IMR-90 (cell line): ENCODE data around the gene LTBP2. TPM values are rescaled to one million over a fixed set of nuclear protein-coding genes. Genes with fewer than 3 reads are reported as not detected.

Experiments used
- ATAC-seq: fragments of 200-7000 bp; cut with Tn5 transposase; 2 replicates; pipeline ENCODE4 v1.9.1; 2020; ENCODE audit warnings: low read depth, mild to moderate bottlenecking, moderate library complexity
- BruUV-seq: library from RNA; stranded (reverse); fragments of 400-500 nt; replicated peaks from 2 replicates; lab custom pipeline; 2021; lab: Mats Ljungman, UMichigan
- CTCF ChIA-PET: fragments of 300-600 bp; formaldehyde crosslinking; extraction: SDS; loops from one replicate; lab custom pipeline; 2021; ENCODE audit warnings: antibody characterized with exemption; lab: Yijun Ruan, JAX
- POLR2A ChIA-PET: fragments of 300-600 bp; sonication (Branson Sonifier 250); formaldehyde crosslinking; loops from one replicate; lab custom pipeline; 2022; ENCODE audit warnings: antibody characterized with exemption; ENCODE audit not compliant: unreplicated experiment; lab: Charles Lee
- DNase-seq: peaks from one replicate; pipeline ENCODE4 v3.0.0; 2013
- H2AFZ ChIP-seq: replicated peaks from 2 replicates; pipeline ENCODE3; 2013; ENCODE audit warnings: low read length, mild to moderate bottlenecking; ENCODE audit not compliant: poor library complexity
- H2AK5ac ChIP-seq: 2 replicates; pipeline ENCODE4 v1.6.1; 2013; ENCODE audit warnings: low read depth, low read length, inconsistent platforms
- H2AK9ac ChIP-seq: replicated peaks from 2 replicates; pipeline ENCODE3; 2013; ENCODE audit warnings: mild to moderate bottlenecking, low read depth, low read length, moderate library complexity; ENCODE audit not compliant: poor library complexity
- H2BK120ac ChIP-seq: 2 replicates; pipeline ENCODE4 v1.6.1; 2013; ENCODE audit warnings: low read depth, low read length, inconsistent platforms
- H2BK15ac ChIP-seq: 3 replicates; pipeline ENCODE4 v1.6.1; 2013; ENCODE audit warnings: low read depth, low read length, inconsistent platforms
- H2BK20ac ChIP-seq: 2 replicates; pipeline ENCODE4 v1.6.1; 2013; ENCODE audit warnings: low read depth, mild to moderate bottlenecking, inconsistent platforms, low read length, moderate library complexity
- H2BK5ac ChIP-seq: 2 replicates; pipeline ENCODE4 v1.6.1; 2013; ENCODE audit warnings: mild to moderate bottlenecking, low read depth, low read length, inconsistent platforms; ENCODE audit not compliant: poor library complexity, severe bottlenecking
- H3K14ac ChIP-seq: replicated peaks from 2 replicates; pipeline ENCODE4 v1.6.1; 2013; ENCODE audit warnings: low read depth, low read length, inconsistent platforms
- H3K18ac ChIP-seq: 2 replicates; pipeline ENCODE4 v1.6.1; 2013; ENCODE audit warnings: low read depth, low read length, control low read depth
- H3K23ac ChIP-seq: 2 replicates; pipeline ENCODE4 v1.6.1; 2013; ENCODE audit warnings: low read depth, low read length, inconsistent platforms
- H3K27ac ChIP-seq: 2 replicates; pipeline ENCODE4 v1.5.1; 2013; ENCODE audit warnings: mild to moderate bottlenecking, control low read depth, low read length; ENCODE audit not compliant: insufficient read depth
- H3K27me3 ChIP-seq: 2 replicates; pipeline ENCODE4 v1.6.1; 2013; ENCODE audit warnings: low read length; ENCODE audit not compliant: control insufficient read depth, insufficient read depth
- H3K36me3 ChIP-seq: 2 replicates; pipeline ENCODE4 v1.6.1; 2013; ENCODE audit warnings: low read length, mixed read lengths; ENCODE audit not compliant: control insufficient read depth, insufficient read depth
- H3K4ac ChIP-seq: 2 replicates; pipeline ENCODE4 v1.6.1; 2013; ENCODE audit warnings: low read depth, low read length, inconsistent platforms
- H3K4me1 ChIP-seq: 2 replicates; pipeline ENCODE4 v1.6.1; 2013; ENCODE audit warnings: low read length, mixed read lengths; ENCODE audit not compliant: control insufficient read depth, insufficient read depth
- H3K4me2 ChIP-seq: 2 replicates; pipeline ENCODE4 v1.6.1; 2013; ENCODE audit warnings: low read depth, mild to moderate bottlenecking, control low read depth, low read length, moderate library complexity
- H3K4me3 ChIP-seq: 2 replicates; pipeline ENCODE4 v1.5.1; 2013; ENCODE audit warnings: low read depth, mild to moderate bottlenecking, control low read depth, low read length, moderate library complexity; ENCODE audit not compliant: insufficient read depth
- H3K56ac ChIP-seq: 2 replicates; pipeline ENCODE4 v1.6.1; 2013; ENCODE audit warnings: low read length, inconsistent platforms; ENCODE audit not compliant: insufficient read depth; ENCODE audit errors: extremely low read depth
- H3K79me1 ChIP-seq, 2 experiments: 2 replicates each; pipeline ENCODE4 v1.6.1; 2013; ENCODE audit warnings: low read length in 2 of 2, inconsistent platforms in 1 of 2, low read depth in 1 of 2
- H3K9ac ChIP-seq: 2 replicates; pipeline ENCODE4 v1.6.1; 2013; ENCODE audit warnings: low read depth, low read length, control low read depth
- H3K9me1 ChIP-seq: 2 replicates; pipeline ENCODE4 v1.6.1; 2013; ENCODE audit warnings: low read length, inconsistent platforms; ENCODE audit not compliant: insufficient read depth
- H3K9me3 ChIP-seq: 2 replicates; pipeline ENCODE4 v1.6.1; 2013; ENCODE audit warnings: low read length; ENCODE audit not compliant: control insufficient read depth, insufficient read depth
- H4K20me1 ChIP-seq: 2 replicates; pipeline ENCODE4 v1.6.1; 2013; ENCODE audit warnings: low read length, inconsistent platforms; ENCODE audit not compliant: insufficient read depth
- H4K5ac ChIP-seq: 2 replicates; pipeline ENCODE4 v1.6.1; 2013; ENCODE audit warnings: mild to moderate bottlenecking, low read depth, low read length, control low read depth
- H4K8ac ChIP-seq, 2 experiments: 2 replicates each; pipeline ENCODE4 v1.6.1; 2013; ENCODE audit warnings: low read depth in 2 of 2, low read length in 2 of 2, control low read depth in 1 of 2, inconsistent platforms in 1 of 2
- H4K91ac ChIP-seq: 2 replicates; pipeline ENCODE4 v1.6.1; 2013; ENCODE audit warnings: low read depth, low read length, inconsistent platforms; ENCODE audit not compliant: insufficient read depth
- CEBPB ChIP-seq: IDR thresholded peaks from 2 replicates; pipeline ENCODE4 v1.6.1; 2012; ENCODE audit warnings: low read depth, low read length, improper control_type of control experiment
- MXI1 ChIP-seq: IDR thresholded peaks from 2 replicates; pipeline ENCODE4 v1.6.1; 2012; ENCODE audit warnings: low read depth, mild to moderate bottlenecking, low read length, moderate library complexity, borderline replicate concordance
- POLR2A ChIP-seq: IDR thresholded peaks from 2 replicates; pipeline ENCODE4 v1.6.1; 2012; ENCODE audit warnings: mild to moderate bottlenecking, low read depth, low read length
- WGBS, 2 experiments: methylation state at CpG; one replicate each; pipeline versions ENCODE4 v1.1.5 to v1.1.7; 2013; ENCODE audit warnings: missing lambda C conversion rate in 2 of 2; ENCODE audit not compliant: insufficient read length in 1 of 2; ENCODE audit errors: extremely low coverage in 2 of 2; 5-methylcytosine and 5-hydroxymethylcytosine counted together
- dilution Hi-C: fragments of 300-500 bp; cut with HindIII; formaldehyde crosslinking; loops from one replicate; pipeline ENCODE4 v1.14.3; 2018; ENCODE audit warnings: low sequenced_read_pairs; ENCODE audit not compliant: unreplicated experiment
- in situ Hi-C: fragments of 300-500 bp; cut with MboI; formaldehyde crosslinking; loops from 3 replicates; pipeline ENCODE4 v1.14.3; 2019; ENCODE audit warnings: low sequenced_read_pairs, inconsistent platforms, mixed read lengths
- intact Hi-C: fragments of 100-400 bp; cut with micrococcal nuclease; formaldehyde crosslinking; loops from 2 replicates; pipeline ENCODE4 v1.10.0; 2022
- polyA plus RNA-seq, 3 experiments: library from polyadenylated mRNA; depleted of rRNA; stranded (reverse); fragments of >200 nt; gene quantifications; 2 replicates each; pipeline ENCODE4 v1.2.3, GENCODE V29; 2012; ENCODE audit warnings: low replicate concordance in 1 of 3
- total RNA-seq: library from RNA; depleted of rRNA; stranded (reverse); fragments of >200 nt; gene quantifications from 2 replicates; pipeline ENCODE4 v1.2.3, GENCODE V29; 2012

LTBP2 gene
- total and polyA plus RNA-seq, 2 of the 4 experiments (the other 2 are of a cell fraction), result 23.8 to 79.3 TPM

GRCh38 chr14:74594606-74595005, 17.4 kb downstream of the LTBP2 start:
- POLR2A ChIA-PET, result interaction anchor here (1.1 kb wide), 1 partner anchor 15 kb away, joined by 3 read pairs; no protein-coding TSS in a partner anchor

More at GRCh38 chr14:74594606-74595005, 17.4 kb downstream of the LTBP2 start:
- intact Hi-C loops (no loop called here), in situ Hi-C loops (no loop called here), dilution Hi-C loops (no loop called here)
- peak overlapping the region; percentile 59; the same call in 1 of the 2 replicates for H3K9ac ChIP-seq
- peak overlapping the region; percentile 29 for H3K18ac ChIP-seq
- peak overlapping the region; percentile 57; the same call in 1 of the 2 replicates for H3K56ac ChIP-seq
- peak overlapping the region; percentile 92 for H2AK5ac ChIP-seq
- CTCF ChIA-PET, result no interaction called here
- no peak overlapping the region for H3K4me3 ChIP-seq
- peak overlapping the region; percentile 87 for H4K91ac ChIP-seq
- H3K23ac ChIP-seq, result peak overlapping the region; percentile 82
- TF ChIP-seq POLR2A (no peak; the same call in 1 of the 2 replicates), MXI1 (no peak), CEBPB (no peak)
- H2BK5ac ChIP-seq, result peak overlapping the region; percentile 71
- peak overlapping the region; percentile 95 for H3K4ac ChIP-seq
- peak overlapping the region; percentile 3; the same call in 1 of the 2 replicates for H3K4me2 ChIP-seq
- H2BK120ac ChIP-seq, result peak overlapping the region; percentile 86
- H3K9me1 ChIP-seq, result peaks cover 63% of the 10 kb centered on the region
- peak overlapping the region; percentile 28 for H4K5ac ChIP-seq
- WGBS, 2 experiments, result 8% methylated on average over 2 of the region's 5 CpGs; no CpG with 5 or more reads in 1 of the 2 experiments
- peaks cover 44 to 97% of the 10 kb centered on the region in 2 experiments for H3K79me1 ChIP-seq
- H4K8ac ChIP-seq, result peak overlapping the region; percentile 63 to 87
- peak overlapping the region; percentile 74; the same call in 2 of the 3 replicates for H2BK15ac ChIP-seq
- H2AK9ac ChIP-seq, result peak overlapping the region; percentile 91
- no peaks in the 10 kb centered on the region for H3K36me3 ChIP-seq
- H3K9me3 ChIP-seq, result no peaks in the 10 kb centered on the region
- H2BK20ac ChIP-seq, result peak overlapping the region; percentile 79; the same call in 1 of the 2 replicates
- no peak for ATAC-seq
- H3K14ac ChIP-seq, result peak overlapping the region; percentile 62
- no peaks in the 10 kb centered on the region for H4K20me1 ChIP-seq
- H3K27me3 ChIP-seq, result no peaks in the 10 kb centered on the region
- no TSS peak for BruUV-seq
- peak overlapping the region; percentile 75 for H3K27ac ChIP-seq
- no peak for DNase-seq
- H2AFZ ChIP-seq, result peak overlapping the region; percentile 80
- H3K4me1 ChIP-seq, result peaks cover 55% of the 10 kb centered on the region
